Frontal cortex (tissue), 4 donors: ENCODE results near the gene C16orf89. TPM values are rescaled to one million over a fixed set of nuclear protein-coding genes. Genes with fewer than 3 reads are reported as not detected.
"Not testable (repeated sequence)": the region's sequence is repeated elsewhere in the genome, so short reads cannot be mapped to it uniquely, and the experiment has no call there.

ENCODE experiments used
- DNase-seq, 2 donors: peaks; one replicate each; pipeline ENCODE4 v3.0.0; 2012; ENCODE audit warnings: low spot score in 2 of 2
- FAIRE-seq: peaks from 2 replicates; lab custom pipeline; 2012; peaks lifted over from hg19 to GRCh38; lab: Jason Lieb, UNC
- total RNA-seq: library from RNA; depleted of rRNA; stranded (reverse); fragments of >200 nt; gene quantifications from one replicate; pipeline ENCODE4 v1.2.3, GENCODE V29; 2014
- donor health status: control.
- donor health status: control.
- donor health status: control.

C16orf89 gene
- total RNA-seq = 3.3 TPM

GRCh38 chr16:5065813-5066212 lies at the start of gene C16orf89:
C16orf89 (minus strand) TSS chr16:5065956; CDS start chr16:5065908, 48 bp downstream.
- FAIRE-seq = no peak
- DNase-seq = peak; percentile 38 to 39

- DNase-seq, FAIRE-seq: not testable (repeated sequence)
Observed at GRCh38 chr16:5110933-5111332, 45.2 kb upstream of the C16orf89 start.

GRCh38 chr16:5108505-5109158 lies 42.9 kb upstream of the C16orf89 start:
- no peak for DNase-seq
- no peak for FAIRE-seq

- FAIRE-seq, DNase-seq: not testable (repeated sequence)
Observed at GRCh38 chr16:5105039-5105438, 39.3 kb upstream of the C16orf89 start.

GRCh38 chr16:5103296-5104032 lies 37.7 kb upstream of the C16orf89 start:
- not testable (repeated sequence) for FAIRE-seq, DNase-seq

GRCh38 chr16:5099174-5099573 lies 33.4 kb upstream of the C16orf89 start:
- FAIRE-seq = not testable (repeated sequence)

GRCh38 chr16:5098221-5099159 lies 32.7 kb upstream of the C16orf89 start:
- peak; percentile 91 for FAIRE-seq
- DNase-seq = not testable (repeated sequence)

More at GRCh38 chr16:5099174-5099573, 33.4 kb upstream of the C16orf89 start:
- not testable (repeated sequence) for DNase-seq

- not testable (repeated sequence) for FAIRE-seq
- DNase-seq = peak; percentile 87 to 89
Observed at GRCh38 chr16:5097470-5098220, 31.9 kb upstream of the C16orf89 start, which contains the start of gene EEF2KMT. EEF2KMT (minus strand) TSS chr16:5097795; CDS start chr16:5097739, 56 bp downstream.

GRCh38 chr16:5097061-5097469 lies 31.3 kb upstream of the C16orf89 start:
- FAIRE-seq, DNase-seq: not testable (repeated sequence)

- FAIRE-seq, DNase-seq: not testable (repeated sequence)
Observed at GRCh38 chr16:5096437-5097060, 30.8 kb upstream of the C16orf89 start.

GRCh38 chr16:5095145-5095830 lies 29.5 kb upstream of the C16orf89 start:
- FAIRE-seq, DNase-seq: not testable (repeated sequence)

- FAIRE-seq, DNase-seq: not testable (repeated sequence)
Observed at GRCh38 chr16:5093746-5094145, 28.0 kb upstream of the C16orf89 start.

- not testable (repeated sequence) for FAIRE-seq, DNase-seq
Observed at GRCh38 chr16:5093081-5093480, 27.3 kb upstream of the C16orf89 start.

GRCh38 chr16:5090592-5090991 lies 24.8 kb upstream of the C16orf89 start:
- DNase-seq, FAIRE-seq: not testable (repeated sequence)

GRCh38 chr16:5089911-5090555 lies 24.3 kb upstream of the C16orf89 start:
- FAIRE-seq, DNase-seq: not testable (repeated sequence)

- FAIRE-seq, DNase-seq: not testable (repeated sequence)
Observed at GRCh38 chr16:5088936-5089335, 23.2 kb upstream of the C16orf89 start.

GRCh38 chr16:5088086-5088790 lies 22.5 kb upstream of the C16orf89 start:
- not testable (repeated sequence) for DNase-seq, FAIRE-seq
